Left ventricle myocardium superior (tissue), 1 donor: ENCODE measurements around the gene ABCB1. TPM values are rescaled to one million over a fixed set of nuclear protein-coding genes. Genes with fewer than 3 reads are reported as not detected.
A peak's percentile ranks its signal among the peaks of the same experiment; 100 is the strongest.

Experiments used
- ATAC-seq: fragments of 200-7000 bp; cut with Tn5 transposase; one replicate; pipeline ENCODE4 v1.9.1; 2020; ENCODE audit warnings: mild to moderate bottlenecking, moderate library complexity
- DNase-seq: peaks from one replicate; pipeline ENCODE4 v3.0.0-alpha.2; 2020
- intact Hi-C: fragments of 100-400 bp; cut with micrococcal nuclease; formaldehyde crosslinking; loops from one replicate; pipeline ENCODE4 v1.11.0; 2022
- total RNA-seq: library from RNA; stranded (reverse); fragmentation: NEBNext Ultra II Directional; extraction: Animal tissue kit (Norgen Biotek cat#: 25700); gene quantifications from one replicate; pipeline ENCODE4 v1.2.1, GENCODE V29; 2021
- donor health status: DM: no; HTN: yes; CAD: no; lungs with severe emphysema.

ABCB1 gene
- total RNA-seq, 1 donor from 2014 or later = 4.8 TPM

DNA sequence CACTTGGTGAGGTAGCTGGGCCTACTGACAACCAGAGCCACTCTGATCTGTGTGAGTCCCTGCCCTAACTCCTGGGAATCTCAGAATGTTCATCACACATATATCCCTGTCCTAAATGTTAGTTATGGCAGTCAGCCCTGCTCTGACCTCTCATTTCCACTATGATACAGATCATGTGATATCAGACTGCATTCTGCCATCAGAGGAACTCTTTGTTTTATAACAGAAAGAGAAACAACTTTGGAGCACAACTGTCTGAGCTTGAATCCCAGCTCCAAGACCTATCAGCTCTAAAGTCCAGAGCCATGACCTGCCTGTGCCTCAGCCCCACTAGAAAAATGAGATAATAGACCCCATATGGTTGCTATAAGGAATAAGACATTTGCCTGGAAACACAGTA, 70.6 kb downstream of the ABCB1 start:
- no peak for ATAC-seq
- no peak for DNase-seq
- intact Hi-C loops = no loop called here

DNA sequence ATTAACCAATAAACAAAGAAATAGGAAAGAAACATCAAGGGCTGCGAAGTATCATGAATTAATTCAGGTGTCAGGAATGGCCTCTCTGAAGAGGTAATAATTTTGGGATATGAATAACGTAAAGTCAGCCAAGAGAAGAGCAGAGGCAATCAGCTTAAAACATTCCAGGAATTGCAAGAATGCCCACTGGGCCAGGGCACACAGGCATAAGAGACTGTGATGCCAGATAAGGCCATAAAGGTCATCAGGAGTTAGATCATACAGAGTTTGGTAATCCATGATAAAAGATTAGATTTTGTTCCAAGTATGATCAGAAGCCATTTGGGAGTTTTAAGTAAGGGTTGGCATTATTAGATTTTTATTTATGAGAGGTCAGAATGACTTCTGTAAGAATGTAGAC, 72.0 kb downstream of the ABCB1 start:
- intact Hi-C loops = no loop called here
- DNase-seq = no peak
- ATAC-seq = no peak

- ATAC-seq = no peak
- no peak for DNase-seq
- intact Hi-C loops = no loop called here
Measured at GRCh38 chr7:87518735-87519134, 81.9 kb downstream of the ABCB1 start.

DNA sequence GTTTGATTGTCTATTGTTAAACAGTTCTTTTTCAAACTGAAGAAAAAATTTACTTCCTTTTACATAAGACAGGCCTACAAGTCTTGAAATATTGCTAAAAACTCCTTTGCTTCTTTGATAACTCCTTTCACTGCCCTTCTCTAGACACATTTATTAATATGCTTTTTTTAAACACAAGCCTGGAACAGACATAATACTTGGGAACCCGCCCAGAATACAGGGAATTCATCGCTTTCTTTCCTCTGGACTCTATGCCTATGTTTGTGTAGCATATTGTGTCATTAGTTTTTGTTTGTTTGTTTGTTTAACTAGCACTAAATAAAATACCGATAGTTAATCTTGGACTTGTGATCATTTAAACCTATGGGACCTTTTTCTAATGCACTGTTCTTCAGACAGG, 82.8 kb downstream of the ABCB1 start:
- DNase-seq (no peak), ATAC-seq (no peak)
- intact Hi-C loops = no loop called here

DNA sequence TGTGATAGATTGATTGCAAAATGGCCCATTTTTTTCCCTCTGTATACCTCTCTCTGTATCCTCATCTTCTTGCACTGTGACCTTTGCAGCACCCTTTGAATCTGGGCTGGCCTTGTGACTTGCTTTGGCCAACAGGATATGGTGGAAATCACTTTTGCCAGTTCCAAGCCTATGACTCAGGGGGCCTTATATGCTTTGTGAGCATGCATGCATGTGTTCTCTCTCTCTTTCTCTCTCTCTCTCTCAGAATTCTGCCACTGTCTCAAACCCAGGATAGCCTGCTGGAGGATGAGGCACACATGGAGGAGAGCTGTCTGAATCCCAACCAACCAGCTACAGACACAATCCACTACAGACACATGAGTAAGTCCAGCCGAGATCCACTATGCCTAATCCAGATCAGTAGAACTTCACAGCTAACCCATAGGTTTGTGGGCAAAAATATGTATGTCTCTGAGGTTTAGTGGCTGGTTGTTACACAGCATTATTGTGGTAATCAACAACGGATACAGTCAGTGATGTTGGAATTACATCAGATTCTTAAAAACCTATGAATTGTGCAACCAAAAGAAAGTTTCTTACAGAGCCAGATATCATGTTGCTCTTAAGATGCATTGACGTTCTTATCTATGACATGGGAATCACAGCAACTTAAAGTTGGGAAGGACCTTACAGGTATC, 83.4 kb downstream of the ABCB1 start:
- no peak for DNase-seq
- intact Hi-C loops = no loop called here

GRCh38 chr7:87513735-87514335, 86.8 kb downstream of the ABCB1 start:
- ATAC-seq (no peak), DNase-seq (no peak)
- intact Hi-C loops = no loop called here

More for the DNA sequence above, 83.4 kb downstream of the ABCB1 start:
- ATAC-seq = no peak

DNA sequence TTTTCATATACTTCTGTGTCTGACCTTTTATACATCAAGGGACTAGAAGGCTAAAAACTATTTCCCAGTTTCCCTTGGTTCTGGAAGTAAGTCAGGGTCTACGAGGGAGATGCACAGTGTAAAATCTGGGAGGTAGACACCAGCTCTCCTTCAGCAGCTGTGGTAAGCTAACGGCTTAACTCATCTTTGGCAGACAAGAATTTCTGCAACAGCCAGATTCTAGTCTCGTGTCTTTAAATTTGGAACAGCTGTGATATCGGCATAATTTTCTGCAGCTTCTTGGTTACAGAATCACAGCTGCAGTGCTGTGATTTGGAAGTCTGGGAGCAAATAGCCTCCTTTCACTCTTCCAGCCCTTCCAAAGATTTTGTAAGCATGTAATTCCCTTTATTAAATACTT, 87.8 kb downstream of the ABCB1 start:
- DNase-seq (no peak), ATAC-seq (no peak)
- intact Hi-C loops = no loop called here

- no peak for ATAC-seq
- intact Hi-C loops = no loop called here
- no peak for DNase-seq
Measured at GRCh38 chr7:87511510-87511909, 89.2 kb downstream of the ABCB1 start.

DNA sequence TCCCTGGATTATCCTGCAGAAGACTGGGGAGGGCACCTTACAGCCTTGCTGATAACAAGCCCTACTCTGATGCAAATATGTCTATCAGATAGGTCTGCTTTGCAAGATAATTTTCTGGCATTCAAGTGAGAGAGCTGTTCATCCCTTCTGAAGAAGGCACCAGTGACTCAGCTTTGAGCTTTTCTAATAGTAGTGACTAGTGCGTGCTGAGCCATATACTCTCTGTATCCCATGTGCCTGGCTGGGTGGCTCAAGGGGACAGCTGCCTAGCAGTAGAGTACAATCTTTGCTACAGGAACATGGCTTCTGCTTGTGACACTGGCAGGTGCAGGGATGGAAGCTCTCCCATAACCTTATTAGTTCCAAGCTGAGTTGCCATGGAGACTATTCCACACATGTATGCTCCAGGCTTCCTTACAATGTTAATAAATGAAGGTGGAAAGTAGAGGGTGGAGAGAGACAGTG, 90.2 kb downstream of the ABCB1 start:
- intact Hi-C loops = no loop called here
- ATAC-seq = no peak

DNA sequence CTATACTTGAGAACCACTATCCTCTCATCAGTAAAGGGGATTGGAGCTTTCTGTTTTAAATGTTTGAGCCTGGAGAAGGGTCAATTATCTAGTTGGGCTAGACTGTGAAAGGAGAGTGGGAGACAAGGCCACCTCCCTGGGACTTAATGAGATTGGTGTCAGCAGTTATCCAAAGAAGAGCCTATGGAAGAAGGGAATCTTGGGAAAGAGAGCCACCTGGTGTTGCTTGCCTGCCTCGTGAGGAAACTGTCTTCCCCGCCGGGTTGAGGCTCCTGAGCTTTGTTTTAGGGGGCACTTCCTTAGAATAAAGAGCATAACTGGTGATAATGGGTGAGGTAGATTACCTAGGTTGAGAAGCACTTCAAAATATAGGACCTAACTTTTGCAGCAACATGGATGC, 93.2 kb downstream of the ABCB1 start:
- intact Hi-C loops = no loop called here
- ATAC-seq (peak; percentile 29), DNase-seq (no peak)

More for the DNA sequence above, 90.2 kb downstream of the ABCB1 start:
- DNase-seq = no peak

GRCh38 chr7:87506246-87507180, 94.2 kb downstream of the ABCB1 start:
- ATAC-seq (no peak), DNase-seq (no peak)
- intact Hi-C loops = no loop called here

DNA sequence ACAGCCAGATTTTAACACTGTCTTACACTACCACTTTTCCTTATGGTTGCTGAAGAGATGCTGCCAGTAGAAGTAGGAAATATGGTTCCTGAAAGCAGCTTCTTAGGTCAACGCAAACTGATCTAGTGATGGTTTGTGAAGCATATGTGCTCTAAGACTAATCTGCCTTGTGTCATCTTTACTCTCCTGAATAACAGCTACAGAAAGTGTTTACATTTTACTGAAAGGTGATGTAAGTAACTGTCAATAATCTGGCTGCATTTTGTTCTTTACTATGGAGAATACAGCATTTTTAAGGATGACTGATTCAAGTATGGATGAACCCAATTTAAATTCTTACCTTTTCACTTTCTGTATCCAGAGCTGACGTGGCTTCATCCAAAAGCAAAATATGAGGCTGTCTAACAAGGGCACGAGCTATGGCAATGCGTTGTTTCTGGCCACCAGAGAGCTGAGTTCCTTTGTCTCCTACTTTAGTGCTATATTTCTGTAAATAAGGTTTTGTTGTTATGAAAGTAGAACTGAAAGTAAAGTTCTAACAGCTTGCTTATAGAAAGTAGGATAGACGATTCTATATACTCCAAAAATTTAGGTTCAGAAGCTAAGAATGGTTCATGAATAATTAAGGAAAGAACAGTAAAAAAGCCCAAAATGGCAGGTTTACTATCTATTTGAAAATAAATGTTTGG, 95.0 kb downstream of the ABCB1 start:
- intact Hi-C loops = no loop called here
- ATAC-seq = no peak
- no peak for DNase-seq

- intact Hi-C loops = no loop called here
- DNase-seq (no peak), ATAC-seq (no peak)
Measured at GRCh38 chr7:87505122-87505521, 95.6 kb downstream of the ABCB1 start.

GRCh38 chr7:87499494-87499893, 101.2 kb downstream of the ABCB1 start:
- ATAC-seq = no peak
- no peak for DNase-seq
- intact Hi-C loops = no loop called here

DNA sequence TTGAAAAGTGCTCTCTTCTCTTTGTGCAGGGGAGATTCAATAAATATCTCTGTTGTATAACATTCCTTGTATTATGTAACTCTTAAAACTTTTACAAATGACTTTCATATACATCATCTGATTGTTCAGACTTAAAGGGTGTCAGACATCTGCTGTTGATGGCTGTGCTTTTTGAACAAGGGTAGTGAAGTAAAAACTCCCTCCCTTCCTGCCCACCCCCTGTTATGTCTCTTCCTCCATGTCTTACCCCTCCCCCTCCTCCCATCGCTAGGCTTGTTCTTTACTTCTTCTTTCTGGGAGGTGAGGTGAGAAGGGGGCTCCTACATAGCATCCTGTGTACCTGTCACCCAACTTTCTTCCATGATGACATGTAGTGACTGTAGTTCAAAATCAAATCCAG, 101.8 kb downstream of the ABCB1 start:
- ATAC-seq = no peak

DNA sequence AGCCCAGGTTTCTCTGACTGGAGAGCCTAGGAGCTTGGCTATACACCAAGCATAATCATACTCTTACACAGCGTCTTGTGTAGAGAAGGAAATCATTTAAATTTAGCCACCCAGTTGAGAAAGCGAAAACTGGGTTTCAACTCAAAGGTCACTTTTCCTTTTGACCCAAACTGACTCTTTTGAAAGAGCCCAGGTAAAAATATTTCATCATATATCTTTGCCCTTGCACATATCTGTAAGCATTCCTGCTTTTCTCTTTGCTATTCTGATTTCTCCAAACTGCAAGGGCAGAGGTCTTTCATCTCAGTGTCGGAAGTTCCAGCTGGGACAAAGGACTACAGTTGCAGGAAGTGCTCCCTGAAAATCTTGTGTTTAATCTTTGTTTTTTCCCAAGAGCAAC, 103.2 kb downstream of the ABCB1 start:
- intact Hi-C loops = no loop called here
- ATAC-seq (no peak), DNase-seq (no peak)

More for the DNA sequence above, 101.8 kb downstream of the ABCB1 start:
- intact Hi-C loops = no loop called here
- DNase-seq = no peak

GRCh38 chr7:87495366-87495765, 105.3 kb downstream of the ABCB1 start:
- DNase-seq (no peak), ATAC-seq (no peak)
- intact Hi-C loops = no loop called here

DNA sequence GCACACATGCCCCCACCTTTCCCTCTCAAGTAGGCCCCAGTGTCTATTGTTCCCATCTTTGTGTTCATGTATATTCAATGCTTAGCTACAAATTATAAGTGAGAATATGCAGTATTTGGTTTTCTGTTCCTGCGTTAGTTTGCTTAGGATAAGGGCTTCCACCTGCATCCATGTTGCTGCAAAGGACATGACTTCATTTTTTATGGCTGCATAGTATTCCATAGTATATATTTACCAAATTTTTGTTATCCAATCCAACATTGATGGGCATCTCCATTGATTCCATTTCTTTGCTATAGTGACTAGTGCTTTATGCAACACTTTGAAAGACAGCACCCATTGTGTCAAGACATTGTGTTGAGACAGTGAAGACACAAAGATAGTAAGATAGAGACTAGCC, 106.2 kb downstream of the ABCB1 start:
- ATAC-seq (no peak), DNase-seq (no peak)
- intact Hi-C loops = no loop called here

DNA sequence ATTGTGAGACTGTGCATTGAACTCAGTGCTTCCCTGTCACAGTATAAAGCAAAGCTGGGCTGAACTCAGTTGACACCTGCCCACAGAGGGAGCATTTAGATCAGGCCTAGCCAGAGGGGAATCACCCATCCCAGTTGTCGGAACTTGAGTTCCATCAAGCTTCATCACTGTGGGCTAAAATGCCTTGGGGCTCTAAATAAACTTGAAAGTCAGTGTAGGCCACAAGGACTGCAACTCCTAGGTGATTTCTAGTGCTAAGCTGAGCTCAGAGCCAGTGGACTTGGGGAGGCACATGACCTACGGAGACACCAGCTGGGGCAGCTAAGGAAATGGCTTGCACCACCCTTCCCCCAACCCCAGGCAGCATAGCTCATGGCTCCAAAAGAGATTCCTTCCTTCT, 117.6 kb downstream of the ABCB1 start:
- intact Hi-C loops = no loop called here
- no peak for ATAC-seq

DNA sequence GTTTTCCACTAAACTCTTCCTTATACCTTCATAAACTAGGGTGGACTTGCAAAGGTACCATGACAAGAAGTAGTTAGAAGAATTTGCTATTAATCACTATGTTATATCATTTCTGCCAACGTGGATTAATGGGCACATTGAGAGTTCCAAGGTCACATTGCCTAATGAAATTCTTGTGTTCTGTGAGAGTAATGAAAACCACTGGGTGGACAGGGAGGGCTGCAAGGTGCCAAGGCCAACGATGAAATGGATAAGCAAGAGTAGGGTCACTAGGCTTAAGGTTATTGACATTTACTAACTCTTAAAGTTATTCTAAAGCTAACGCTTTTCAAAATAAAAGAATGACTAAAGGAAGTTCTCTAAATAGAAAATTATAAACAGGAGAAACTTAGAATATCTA, 118.6 kb downstream of the ABCB1 start:
- DNase-seq = no peak
- intact Hi-C loops = no loop called here
- no peak for ATAC-seq

More for the DNA sequence above, 117.6 kb downstream of the ABCB1 start:
- DNase-seq = no peak
